Loucy (cell line): ENCODE data around the gene HES2.

ENCODE experiments used
- CTCF ChIP-seq: fragments of 200-600 bp; sonication (generic); conservative IDR thresholded peaks from 2 replicates; pipeline ENCODE4 v1.5.1; 2014; ENCODE audit warnings: mild to moderate bottlenecking, antibody characterized with exemption, low read length
- EZH2phosphoT487 ChIP-seq: fragments of 200-600 bp; IDR thresholded peaks from 2 replicates; pipeline ENCODE4 v1.6.1; 2018; ENCODE audit warnings: antibody characterized with exemption, mild to moderate bottlenecking, moderate library complexity, borderline replicate concordance

DNA sequence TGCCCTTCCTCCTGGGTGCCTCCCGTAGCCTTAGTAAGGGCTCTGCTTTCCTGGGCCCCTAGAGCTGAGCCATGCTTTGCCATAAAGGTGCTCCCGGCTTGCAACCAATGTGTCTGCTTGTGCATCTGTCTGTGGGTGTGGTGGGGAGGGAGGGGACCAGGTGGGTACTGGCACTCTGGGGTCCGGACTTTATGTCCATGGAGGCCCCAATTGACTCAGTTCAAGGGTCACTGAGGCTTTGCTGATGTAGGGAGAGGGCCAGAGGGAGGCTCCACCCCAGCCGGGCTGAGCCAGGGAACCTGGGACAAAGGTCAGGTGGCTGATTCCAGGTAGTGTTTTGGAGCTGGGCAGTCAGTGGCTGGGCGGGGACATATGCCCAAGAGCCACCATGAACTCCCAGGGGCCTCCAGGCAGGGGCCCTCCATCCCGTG, 31.2 kb upstream of the HES2 start:
- TF ChIP-seq CTCF (no peak), EZH2phosphoT487 (no peak)
